GM19372 (cell line): ENCODE results near the gene TMEM51.

Source experiments
- ATAC-seq: cut with Tn5 transposase; IDR thresholded peaks from one replicate; pipeline ENCODE4 v1.9.1; 2021; ENCODE audit warnings: mild to moderate bottlenecking, low read depth, moderate library complexity; ENCODE audit not compliant: unreplicated experiment

The TMEM51 gene

DNA sequence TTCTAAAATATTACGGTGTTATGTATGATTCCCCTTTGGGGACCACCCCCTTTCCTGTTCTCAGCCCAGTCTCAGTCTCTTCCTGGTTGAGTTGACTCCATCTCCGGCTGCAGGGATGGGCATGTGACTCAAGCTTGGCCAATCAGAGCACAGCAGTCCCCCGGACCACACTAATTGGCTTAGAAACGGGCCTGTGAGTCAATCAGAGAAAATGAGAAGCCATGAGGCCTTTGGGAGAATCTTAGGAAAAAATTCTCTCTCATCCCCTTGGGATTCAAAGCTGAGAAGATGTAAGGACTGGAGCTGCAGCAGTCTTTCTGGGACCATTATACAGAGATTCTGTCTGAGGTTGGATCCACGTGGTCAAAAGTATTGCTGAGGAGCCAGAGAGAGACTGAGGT is 82.8 kb downstream of the TMEM51 start:
- no peak for ATAC-seq

- no peak for ATAC-seq
Measured at GRCh38 chr1:15236746-15237145, 83.2 kb downstream of the TMEM51 start.

DNA sequence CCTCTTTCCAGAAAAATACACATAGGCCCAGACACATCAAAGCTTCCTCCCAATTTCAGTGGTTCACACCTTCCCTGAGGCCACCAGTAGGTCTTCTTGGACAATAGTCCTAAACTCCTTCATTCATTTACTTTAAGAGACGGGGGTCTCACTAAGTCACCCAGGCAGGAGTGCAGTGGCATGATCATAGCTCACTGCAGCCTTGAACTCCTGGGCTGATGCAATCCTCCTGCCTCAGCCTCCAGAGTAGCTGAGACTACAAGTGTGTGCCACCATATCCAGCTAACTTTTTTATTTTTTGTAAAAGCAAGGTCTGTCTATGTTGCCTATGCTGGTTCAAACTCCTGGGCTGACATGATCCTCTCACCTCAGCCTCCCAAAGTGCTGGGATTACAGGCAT is 85.2 kb downstream of the TMEM51 start:
- no peak for ATAC-seq

DNA sequence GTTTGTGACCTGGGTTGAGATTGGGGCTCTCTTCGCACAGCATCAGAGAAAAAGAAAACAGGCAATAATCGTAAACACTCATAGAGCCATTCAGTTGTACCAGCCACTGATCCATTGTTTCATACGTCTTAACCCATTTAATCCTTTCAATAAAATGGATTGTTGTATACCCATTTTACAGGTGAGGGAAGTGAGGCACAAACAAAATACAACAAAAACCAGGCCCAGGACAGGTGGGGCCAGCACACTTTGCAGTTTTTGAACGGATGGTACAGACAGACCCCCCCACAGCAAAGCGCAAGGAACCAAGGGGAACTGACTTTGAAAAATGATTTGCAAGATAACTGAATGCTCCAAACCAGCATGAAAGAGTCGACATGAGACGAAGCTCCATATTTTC is 89.2 kb downstream of the TMEM51 start:
- ATAC-seq: no peak

GRCh38 chr1:15243275-15244043 is 89.9 kb downstream of the TMEM51 start:
- no peak for ATAC-seq

DNA sequence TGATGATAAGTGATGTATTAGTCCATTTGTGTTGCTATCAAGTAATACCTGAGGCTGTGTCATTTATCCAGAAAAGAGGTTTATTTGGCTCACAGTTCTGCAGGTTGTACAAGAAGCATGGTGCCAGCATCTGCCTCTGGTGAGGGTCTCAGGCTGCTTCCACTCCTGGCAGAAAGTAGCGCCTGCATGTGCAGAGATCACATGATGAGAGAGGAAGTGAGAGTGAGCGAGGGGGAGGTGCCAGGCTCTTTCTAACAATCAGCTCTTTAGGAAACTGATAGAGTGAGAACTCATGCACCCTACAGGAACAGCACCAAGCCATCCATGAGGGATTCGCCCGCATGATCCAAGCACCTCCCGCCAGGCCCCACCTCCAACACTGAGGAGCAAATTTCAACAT is 91.3 kb downstream of the TMEM51 start:
- no peak for ATAC-seq

DNA sequence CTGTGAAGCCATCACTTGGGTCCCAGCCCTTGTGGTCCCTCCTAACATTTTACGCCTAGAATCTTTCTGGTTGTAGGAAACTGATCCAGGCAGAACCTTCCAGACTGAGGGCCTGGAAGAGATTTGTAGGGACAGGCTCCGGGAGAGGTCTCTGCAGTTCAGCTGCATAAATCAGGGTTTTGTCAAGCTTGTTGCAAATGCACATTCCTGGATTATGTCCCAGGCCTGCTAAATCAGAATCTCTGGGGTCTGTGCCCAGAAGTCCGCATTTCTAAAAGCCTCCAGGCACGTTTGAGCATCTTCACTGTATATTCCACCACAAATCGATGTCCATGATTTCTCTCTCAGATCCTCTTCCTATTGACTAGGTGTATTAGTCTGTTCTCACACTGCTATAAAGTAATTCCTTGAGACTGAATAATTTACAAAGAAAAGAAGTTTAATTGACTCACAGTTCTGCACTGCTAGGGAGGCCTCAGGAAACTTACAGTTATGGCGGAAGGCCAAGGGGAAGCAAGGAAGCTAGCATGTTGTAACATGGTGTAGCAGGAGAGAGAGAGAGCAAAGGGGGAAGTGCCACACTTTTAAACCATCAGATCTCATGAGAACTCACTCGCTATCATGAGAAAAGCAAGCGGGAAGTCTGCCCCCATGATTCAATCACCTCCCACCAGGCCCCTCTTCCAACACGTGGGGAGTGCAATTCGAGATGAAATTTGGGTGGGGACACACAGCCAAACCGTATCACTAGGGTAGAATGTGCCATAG is 92.2 kb downstream of the TMEM51 start:
- ATAC-seq: no peak

- ATAC-seq: peak; percentile 77
Measured at GRCh38 chr1:15246960-15247614, 93.5 kb downstream of the TMEM51 start, which contains the start of gene FHAD1. FHAD1 (plus strand) TSS chr1:15247223; CDS start chr1:15251785, 4,562 bp downstream.

DNA sequence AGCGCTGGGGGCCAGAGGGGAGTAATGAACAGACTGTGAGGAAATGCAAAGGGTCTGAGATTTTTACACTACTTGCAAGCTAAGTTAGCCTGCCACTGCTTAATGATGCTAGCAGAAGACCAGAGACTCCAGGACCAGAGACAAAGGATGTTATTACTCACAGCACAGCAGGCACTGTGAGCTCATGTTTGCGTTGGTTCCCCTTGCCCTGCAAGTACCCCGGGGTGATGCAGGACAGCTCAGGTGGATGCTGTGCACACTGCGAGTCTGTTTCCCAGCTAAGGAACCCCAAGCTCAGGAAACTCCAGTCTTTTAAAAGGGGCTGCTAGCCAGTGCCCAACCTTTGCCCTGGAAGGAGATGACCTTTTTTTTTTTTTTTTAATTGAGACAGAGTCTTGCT is 94.7 kb downstream of the TMEM51 start:
- ATAC-seq: no peak

DNA sequence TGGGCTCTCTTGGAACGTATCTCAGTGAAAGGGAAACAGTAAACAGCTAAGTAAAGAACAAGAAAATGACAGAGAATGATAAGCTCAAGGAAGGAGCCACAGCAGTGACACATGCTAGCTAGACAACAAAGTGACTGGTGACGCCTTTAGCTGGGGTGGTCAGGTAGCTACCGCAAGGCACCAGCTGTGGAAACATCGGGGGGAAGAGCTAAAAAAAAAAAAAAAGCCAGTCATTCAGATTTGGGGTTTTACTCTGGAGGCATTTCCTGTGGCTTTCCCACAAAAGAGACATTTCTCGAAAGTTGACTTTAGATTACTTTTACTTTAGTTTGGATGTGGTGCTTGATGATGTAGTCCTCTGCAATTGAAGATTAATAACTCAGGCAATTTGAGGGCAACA is 95.5 kb downstream of the TMEM51 start:
- ATAC-seq: no peak

- no peak for ATAC-seq
Measured at GRCh38 chr1:15251857-15252835, 98.6 kb downstream of the TMEM51 start.

GRCh38 chr1:15254559-15254958 is 101.0 kb downstream of the TMEM51 start:
- no peak for ATAC-seq

- no peak for ATAC-seq
Measured at GRCh38 chr1:15255582-15256149, 102.1 kb downstream of the TMEM51 start.

DNA sequence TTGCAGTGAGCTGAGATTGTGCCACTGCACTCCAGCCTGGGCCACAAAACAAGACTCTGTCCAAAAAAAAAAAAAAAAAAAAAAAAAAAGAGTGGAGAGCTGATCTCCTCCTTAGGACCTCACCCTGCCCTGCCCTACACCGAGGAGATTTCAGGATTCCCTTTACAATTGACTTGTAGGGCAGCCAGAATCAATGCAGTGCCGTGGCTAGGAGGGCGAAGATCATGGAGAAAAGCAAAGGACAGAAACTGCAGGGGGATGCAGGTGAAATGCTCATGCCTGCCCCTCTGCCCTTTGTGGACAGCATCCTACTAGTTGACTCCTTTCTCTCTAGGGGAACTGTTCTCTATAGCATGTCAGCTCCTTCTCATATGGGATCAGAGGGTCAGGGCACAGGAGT is 103.0 kb downstream of the TMEM51 start:
- no peak for ATAC-seq

DNA sequence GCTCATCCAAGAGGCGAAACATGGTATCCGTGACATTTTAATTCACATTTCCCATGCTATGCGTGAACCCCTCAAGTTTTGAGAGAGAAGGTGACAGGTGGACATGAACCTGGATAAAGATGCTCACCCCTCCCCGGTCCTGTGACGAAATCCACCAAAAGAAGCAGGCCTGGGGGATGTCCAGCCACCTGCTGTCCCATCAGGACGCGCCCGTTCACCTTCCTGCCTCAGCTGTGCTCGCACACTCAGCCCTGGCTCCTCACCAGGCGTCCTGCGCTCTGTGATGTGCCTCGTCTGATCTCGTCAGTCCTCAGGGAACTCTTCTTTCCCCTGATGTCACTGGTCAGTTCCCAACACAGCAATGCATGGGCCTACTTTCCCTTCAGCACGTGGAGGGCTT is 103.8 kb downstream of the TMEM51 start:
- ATAC-seq: no peak

DNA sequence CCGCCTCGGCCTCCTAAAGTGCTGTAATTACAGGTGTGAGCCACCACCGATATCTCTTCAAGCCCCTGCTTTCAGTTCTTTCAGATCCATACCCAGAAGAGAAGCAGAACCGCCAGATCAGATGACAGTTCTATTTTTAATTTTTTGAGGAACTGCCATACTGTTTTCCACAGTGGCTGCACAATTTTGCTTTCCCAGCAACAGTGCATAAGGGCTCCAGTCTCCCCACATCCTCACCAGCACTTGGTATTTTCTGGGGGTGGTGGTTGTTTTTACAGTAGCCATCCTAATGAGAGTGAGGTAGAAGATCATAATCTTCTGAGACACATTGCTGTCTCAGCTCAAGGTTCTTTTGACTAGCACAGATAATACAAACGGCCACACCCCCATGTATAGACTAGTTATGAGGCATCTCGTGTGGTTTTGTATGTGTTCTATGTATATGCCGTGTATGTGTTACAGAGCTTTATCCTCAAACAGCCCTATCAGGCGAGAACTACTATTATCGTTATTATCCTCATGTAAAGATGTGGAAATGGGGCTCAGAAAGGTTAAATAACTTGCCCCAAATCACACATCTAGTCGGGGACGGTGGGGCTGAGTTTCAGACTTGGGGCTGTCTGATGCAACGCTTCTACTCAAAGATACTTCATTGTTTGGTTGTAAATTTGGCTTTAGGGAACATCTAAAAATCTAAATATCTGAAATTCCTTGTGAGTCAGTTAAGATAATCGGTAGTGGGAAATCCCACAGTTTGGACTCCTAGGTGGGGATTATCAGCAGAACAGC is 105.5 kb downstream of the TMEM51 start:
- ATAC-seq: no peak

DNA sequence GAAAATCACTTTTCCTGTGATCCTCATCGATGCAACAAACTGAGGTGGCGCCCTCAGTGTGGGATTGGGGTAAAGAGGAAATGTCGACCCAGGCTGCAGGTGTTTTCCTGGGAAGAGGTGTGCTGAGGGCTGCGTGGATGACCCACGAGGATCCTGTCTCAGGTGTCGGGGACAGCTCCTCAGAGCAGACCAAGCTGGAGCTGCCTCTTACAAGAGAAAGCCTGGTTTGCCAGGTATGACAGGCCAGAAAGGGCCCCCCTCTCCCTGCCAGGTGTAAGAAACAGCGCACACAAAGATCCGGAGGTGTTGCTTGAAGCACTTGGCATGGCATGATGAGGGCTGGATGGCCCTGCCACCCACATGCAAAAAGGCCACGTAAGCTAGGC is 106.1 kb downstream of the TMEM51 start:
- no peak for ATAC-seq

DNA sequence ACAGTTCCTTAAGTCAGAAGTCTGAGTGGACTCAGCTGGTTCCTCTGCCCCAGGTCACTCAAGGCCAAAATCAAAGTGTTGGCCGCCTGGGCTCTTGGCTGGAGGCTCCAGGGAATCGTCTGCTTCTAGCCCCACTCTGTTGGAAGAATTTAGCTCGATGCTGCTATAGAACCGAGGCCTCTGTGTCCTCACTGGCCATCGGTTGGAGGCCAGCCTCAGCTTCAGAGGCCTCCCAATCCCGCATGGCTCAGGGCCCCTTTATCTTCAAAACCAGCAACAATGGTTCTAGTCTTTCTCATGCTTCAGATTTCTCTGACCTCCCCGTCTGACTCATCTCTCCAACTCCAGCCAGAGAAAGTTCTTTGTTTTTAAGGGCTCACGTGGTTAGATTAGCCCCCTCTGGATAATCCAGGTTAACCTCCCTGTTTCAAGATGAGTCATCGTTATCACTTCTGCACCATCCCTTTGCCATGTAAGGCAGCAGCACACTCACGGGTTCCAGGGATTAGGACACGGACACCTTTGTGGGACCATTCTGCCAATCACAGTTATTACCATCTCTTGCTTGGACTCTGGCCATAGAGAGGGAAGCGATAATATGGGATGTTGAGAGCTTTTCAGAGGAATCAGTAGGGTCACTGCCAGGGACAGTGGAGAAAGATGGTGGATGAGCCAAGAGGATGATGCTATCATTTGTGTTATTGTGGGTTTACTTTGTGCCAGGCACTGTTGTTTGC is 107.0 kb downstream of the TMEM51 start:
- ATAC-seq: no peak
